ENCODE measurements around the gene HS3ST3A1. TPM values are rescaled to one million over a fixed set of nuclear protein-coding genes. Genes with fewer than 3 reads are reported as not detected.

Gene HS3ST3A1
- total RNA-seq, 2 donors from 2014 or later, result 0.16 to 0.27 TPM

DNA sequence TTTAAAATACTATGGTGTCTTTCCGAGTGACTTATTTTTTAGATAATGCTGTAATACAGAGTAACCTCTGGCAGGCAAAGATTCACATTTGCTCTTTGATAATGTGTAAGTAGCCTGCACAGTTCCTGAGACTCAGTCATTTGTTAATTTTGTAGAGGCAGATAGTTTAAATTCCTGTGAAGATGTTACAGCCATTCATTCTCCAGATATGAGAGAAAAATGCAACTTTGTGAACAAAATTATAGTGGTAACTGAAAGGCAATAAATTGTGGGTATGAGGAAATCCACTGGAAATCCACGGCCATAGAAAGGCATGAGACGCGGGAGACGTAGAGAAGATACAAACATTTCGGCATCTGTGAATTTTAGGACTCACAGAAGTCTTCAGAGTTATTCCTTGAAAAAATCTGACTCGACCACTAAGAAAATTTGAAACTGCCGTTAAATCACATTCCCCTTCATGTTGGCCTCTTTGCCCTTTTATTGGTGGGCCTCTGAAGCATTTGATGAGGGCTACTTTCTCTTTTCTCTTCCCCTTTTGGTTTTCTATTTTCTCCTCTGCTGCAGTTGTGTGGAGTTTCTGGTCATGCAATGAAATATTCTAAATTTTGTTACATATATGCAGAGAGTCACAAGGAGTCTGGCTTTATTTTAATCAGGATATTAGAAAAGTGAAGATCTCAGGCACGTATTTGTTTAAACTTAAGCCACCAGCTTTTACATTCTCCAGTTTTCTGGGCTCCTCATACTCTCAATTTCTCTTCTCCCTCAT is 18.8 kb downstream of the HS3ST3A1 start:
- DNase-seq (no peak), ATAC-seq (no peak)
- intact Hi-C loops (cut with DNase I), result loop anchor here (10.0 kb wide), 1 partner anchor 248 kb away; no protein-coding TSS in a partner anchor

DNA sequence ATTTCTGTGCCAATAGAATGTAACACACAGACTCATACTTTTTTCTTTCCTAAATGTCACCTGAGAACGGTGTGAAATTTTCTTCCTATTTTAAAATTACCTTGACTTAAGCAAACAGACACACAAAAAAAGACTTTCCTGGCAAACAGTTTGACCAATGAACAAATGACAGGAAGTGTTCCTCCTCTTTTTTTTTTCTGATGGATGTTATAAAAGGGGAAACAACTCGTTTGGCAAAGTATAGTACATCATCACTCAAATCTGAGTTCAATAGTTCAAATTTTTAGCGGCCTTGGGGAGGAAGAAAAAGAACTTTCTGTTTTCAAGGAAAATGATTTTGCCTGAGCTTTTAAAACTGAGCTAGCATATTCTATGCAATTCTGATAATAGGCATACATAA is 19.8 kb downstream of the HS3ST3A1 start:
- ATAC-seq (no peak), DNase-seq (no peak)
- intact Hi-C loops (cut with DNase I), result loop anchor here (10.0 kb wide), 1 partner anchor 247 kb away; no protein-coding TSS in a partner anchor

DNA sequence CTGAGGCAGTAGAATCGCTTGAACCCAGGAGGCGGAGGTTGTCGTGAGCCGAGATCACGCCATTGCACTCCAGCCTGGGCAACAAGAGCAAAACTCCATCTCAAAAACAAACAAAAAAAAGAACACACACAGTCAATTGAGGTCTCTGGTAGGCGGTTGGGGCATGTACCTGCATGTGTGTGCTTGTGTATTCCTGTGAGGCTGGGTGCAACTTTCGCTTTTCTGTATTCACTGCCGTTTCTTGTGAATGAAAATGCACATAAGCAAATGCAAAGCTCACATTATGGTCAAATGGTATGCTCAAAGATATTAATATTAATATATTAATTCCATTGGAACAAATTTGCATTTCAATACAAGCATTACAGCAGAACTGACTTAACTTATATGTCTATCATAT is 20.9 kb downstream of the HS3ST3A1 start:
- intact Hi-C loops (cut with DNase I), result loop anchor here (10.0 kb wide), 1 partner anchor 246 kb away; no protein-coding TSS in a partner anchor
- DNase-seq, result no peak
- no peak for ATAC-seq

DNA sequence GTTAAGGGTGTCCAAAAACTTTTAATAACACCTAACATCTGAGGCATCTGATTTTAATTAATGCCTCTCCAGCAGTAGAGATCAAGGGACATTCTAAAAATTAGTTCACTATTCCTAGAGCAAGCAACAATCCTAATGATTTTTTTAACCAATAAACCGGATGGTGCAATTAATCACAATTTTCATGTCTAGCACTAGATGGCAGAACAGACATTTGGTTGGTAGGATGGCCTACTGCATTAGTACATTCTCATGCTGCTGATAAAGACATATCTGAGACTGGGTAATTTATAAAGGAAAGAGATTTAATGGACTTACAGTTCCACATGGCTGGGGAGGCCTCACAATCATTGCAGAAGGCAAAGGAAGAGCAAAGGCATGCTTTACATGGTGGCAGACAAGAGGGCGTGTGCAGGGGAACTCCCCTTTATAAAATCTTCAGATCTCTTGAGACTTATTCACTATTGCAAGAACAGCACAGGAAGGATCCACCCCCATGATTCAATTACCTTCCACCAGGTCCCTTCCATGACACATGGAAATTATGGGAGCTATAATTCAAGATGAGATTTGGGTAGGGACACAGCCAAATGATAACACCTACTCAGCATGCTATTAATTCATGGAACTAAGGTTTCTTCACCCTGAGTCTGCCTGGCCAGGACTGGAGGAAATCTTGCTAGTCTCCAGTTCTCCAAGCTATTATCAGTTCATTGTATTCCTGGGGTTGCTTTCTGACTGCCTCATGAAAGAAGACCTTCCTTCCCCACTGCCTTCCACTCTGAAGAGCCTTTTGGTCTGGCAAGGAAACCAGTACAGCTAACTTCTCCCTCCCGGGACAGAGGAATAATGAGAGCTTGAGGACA is 24.8 kb downstream of the HS3ST3A1 start:
- no peak for ATAC-seq
- intact Hi-C loops (cut with DNase I), result loop anchor here in 1 of 2 donors (10.0 kb wide), 1 partner anchor 222 kb away; no protein-coding TSS in a partner anchor
- no peak for DNase-seq

DNA sequence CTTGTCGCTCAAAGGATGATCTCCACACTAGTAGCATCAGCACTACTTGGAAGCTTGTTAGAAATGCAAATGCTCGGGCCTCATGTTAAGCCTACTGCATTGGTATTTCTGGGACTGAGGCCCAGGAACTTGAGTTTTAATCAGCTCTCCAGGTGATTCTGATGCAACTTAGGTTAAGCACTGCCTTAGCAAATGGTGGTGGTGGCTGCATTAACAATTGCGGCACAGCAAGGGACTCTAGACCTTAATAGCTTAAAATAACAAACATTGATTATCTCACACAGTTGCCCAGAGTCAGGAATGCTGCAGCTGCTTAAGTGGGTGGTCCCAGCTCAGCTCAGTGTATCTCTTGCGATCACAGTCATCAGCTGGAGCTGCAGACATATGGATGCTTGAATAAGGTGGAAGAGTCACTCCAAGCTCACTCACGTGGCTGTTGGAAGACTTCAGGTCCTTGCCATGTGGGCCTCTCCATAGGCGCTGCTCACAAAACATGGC is 25.8 kb downstream of the HS3ST3A1 start:
- intact Hi-C loops (cut with DNase I), result loop anchor here in 1 of 2 donors (10.0 kb wide), 1 partner anchor 221 kb away; no protein-coding TSS in a partner anchor
- DNase-seq (no peak), ATAC-seq (no peak)

DNA sequence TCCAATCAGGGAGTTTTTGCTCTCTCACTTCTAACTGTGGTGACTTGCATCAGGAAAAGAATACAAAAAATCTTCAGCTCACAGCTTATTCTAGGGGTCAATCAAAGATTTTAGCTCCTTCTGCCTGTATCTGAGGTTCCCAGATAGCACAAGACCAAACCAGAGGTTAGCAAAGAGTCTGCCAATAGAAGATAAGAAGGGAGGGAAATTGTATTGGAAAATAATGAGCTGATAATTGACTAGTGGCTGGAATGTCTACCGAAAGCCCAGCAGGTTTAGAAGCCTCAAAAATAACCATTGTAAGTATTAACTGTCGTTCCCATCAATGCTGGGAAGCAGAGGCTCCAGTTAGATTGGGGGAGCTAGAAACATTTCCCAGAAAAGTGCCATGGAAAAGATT is 26.3 kb downstream of the HS3ST3A1 start:
- ATAC-seq (no peak), DNase-seq (no peak)
- intact Hi-C loops (cut with DNase I), result loop anchor here in 1 of 2 donors (10.0 kb wide), 1 partner anchor 221 kb away; no protein-coding TSS in a partner anchor

DNA sequence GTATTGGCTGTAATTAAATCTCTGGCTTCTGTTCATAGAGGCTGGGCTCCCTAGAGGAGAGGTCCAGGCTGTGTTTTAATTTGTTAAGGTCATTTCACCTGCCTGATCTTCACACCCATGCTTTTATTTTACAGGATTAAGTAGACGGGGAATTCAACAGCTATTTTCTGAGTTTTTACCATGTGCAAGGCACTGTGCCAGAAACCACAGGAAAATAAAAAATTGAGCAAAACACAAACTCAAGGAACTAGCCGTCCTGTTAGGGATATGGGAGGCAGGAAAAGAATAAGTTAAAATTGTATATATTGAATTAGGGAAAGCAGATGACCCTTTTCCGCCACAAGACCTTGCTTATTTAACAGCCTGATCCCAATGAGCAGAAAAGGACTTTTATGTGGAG is 29.1 kb downstream of the HS3ST3A1 start:
- ATAC-seq (no peak), DNase-seq (no peak)
- intact Hi-C loops (cut with DNase I), result loop anchor here in 1 of 2 donors (10.0 kb wide), 1 partner anchor 218 kb away; no protein-coding TSS in a partner anchor

DNA sequence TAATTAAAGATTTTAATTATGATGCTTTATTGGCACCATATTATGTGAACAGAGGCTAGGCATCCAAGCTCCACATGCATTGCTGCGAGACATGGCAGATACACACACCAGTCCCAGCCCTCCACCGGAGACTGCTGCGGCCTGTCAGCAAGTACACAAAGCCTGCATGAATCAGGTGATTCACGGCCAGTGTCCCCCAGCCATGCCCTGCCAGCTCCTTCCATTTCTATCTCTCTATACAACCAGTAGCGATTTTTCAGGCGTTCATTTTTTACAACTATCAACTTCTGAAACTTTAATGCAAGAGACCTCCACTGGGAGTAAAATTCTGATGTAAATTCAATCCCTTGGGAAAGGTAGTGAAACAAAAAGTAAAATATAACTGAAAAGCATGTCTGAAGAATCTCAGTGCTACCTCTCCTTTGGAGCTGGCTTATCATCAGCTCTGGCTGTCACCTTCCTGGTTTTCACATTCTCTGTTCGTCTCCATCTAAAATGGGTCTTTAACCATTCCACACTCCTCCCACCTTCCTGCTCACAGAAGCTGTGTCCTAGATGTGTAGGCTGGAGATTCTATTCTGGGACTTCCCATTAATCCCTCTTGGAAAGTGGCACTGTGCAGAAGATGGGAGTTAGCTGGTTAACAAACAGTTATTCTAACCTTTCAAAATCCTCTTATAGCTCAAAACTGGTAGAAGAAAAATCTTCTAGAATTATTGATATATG is 32.2 kb downstream of the HS3ST3A1 start:
- DNase-seq (no peak), ATAC-seq (peak in 1 of 2 donors; percentile 22)
- intact Hi-C loops (cut with DNase I), result loop anchor here in 1 of 2 donors (10.0 kb wide), 1 partner anchor 215 kb away; no protein-coding TSS in a partner anchor

DNA sequence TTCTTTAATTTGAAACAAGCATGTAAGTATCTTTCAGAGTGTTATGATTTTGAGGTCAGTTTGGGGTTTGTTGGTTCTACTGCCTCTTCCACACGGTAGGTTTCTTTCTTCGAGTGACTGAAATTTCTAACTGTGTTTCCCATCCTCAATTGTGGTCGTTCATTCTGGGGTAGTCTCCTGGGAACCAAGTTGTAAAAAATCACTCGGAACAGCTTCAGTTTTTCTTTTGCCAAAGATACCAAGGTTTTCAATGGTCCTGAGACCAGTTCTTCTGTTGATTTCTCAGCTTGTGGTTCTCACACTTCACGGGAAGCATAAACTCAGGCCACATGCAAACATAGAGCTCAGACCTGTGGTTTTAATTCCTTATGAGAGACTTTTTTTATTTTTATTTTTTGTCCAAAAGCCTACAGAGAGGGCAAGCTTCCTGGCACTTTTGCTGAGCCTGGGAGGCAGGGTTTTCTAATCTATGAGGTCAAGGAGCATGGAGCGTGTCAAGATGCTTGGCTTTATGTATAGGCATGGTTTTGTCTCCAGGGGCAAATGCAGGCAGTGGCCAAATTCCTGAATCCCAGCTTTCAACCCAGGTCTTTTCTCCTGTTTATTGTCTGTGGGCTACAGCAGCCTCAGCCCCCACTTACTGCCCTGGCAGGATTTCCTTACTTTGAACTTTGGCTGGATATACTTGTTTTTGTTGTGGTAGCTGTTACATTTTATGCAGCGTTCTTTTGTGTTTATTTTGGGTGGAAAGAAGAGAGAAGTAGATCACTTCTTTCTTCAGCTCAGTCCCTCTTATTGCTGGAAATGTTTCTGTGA is 32.9 kb downstream of the HS3ST3A1 start:
- DNase-seq (no peak), ATAC-seq (no peak)
- intact Hi-C loops (cut with DNase I), result no loop called here

DNA sequence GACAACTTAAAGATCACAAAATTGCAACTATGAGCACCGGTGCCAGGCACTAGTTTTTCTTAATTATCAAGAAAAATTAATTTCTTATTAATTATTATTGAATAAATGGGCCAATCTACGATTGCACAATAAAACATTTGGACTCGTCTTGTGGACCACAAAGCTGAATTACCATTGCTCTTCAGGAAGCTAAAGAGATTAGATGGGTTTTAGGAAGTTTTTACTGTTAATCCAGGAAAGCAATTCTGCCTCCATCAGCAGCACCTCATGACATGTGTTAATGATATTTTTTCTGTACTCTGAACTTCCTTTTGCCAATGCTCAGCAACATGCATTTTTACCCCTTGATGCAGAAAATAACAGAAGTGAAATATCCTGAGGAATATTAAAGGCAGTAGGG is 37.9 kb downstream of the HS3ST3A1 start:
- intact Hi-C loops (cut with DNase I), result no loop called here
- DNase-seq (no peak), ATAC-seq (no peak)

DNA sequence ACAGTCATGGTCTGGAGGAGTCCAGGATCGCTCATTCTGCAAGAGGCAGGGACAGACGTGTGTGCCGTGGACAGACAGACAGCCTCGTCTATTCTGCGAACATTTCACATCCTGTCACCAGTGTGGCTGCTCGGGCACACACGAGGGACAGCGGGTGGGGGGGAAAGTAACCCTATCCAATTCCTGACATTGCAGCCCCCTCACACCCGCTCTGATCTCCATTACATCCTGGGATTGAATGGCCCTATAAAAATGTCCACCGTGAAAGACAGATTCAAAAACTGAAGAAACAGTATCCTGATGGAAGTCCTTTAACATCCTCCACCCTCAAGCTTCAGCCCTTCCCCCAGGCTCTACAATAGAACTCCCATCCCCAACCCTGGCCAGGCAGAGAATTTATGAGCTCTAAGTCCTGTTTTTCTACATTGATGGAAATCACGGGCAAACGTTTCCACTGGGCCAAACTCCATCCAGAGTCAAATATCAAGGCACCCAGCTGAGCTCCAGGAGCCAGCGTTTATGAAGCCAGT is 39.4 kb downstream of the HS3ST3A1 start:
- ATAC-seq (peak in 1 of 2 donors; percentile 59), DNase-seq (peak; percentile 37)
- intact Hi-C loops (cut with DNase I), result no loop called here

DNA sequence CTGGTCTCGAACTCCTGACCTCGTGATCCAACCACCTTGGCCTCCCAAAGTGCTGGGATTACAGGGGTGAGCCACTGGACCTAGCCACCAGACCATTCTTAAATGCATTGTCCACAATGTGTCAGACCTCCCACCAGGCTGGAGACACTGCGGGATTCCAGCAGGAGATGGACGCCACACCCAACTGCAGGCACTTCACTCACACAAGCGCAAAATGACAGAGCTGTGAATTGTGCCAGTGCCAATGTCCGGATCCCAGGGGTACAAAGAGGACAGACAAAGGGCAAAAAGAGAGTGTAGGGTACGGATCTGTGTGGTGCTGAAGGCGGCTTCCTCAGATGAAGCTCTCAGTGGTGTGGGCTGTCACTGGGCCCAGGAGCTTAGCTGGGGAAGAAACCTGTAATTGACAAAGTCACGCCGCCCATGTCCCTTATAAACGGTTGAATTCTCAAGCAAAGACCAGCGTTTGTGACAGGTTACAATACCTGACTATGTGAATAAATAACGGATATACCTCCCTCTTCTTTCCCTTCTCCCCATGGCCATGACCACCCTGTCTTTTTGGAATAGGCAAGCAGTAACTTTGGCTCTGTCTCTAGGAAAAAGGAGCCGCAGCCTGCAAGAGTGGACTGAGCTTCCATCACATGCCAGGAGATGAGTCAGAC is 40.0 kb downstream of the HS3ST3A1 start:
- DNase-seq (no peak), ATAC-seq (peak in 1 of 2 donors; percentile 99)
- intact Hi-C loops (cut with DNase I), result no loop called here

DNA sequence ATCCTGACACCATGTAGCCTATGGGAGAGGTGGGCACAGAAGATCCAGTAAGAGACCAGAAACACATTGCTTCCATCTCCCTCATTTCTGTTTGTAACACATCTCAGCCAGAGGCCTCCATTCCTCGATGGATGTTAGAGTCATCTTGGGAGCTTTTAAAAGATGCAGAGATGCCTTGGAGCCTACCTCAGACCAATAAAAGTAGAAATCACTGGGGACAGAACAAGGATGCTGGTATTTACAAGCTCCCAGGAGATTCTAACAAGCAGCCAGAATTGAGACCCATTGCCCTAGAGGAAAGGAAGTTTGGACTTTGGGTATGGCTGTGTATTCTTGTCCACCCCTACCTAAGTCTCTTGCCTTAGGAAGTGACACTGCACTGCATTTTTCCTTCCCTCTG is 40.8 kb downstream of the HS3ST3A1 start:
- intact Hi-C loops (cut with DNase I), result no loop called here
- ATAC-seq, result no peak
- DNase-seq, result no peak

DNA sequence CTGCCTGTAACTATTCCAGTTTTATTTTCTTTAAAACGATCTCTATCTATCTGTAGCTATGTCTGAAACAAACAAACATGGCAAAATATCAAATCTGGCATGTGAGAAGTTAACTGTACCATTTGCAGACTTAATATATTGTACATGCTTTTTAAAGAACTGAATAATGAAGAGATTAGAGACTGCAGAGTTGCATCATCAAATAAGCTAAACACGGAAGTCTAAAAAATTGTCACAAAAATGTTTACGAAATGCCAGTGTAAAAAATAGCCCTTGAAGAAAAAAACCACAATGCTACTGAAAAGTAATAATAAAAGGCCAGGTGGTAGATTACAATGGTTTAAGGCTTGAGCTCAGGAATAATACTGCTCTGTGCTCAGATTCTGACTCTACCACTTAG is 43.1 kb downstream of the HS3ST3A1 start:
- DNase-seq (no peak), ATAC-seq (no peak)
- intact Hi-C loops (cut with DNase I), result no loop called here

DNA sequence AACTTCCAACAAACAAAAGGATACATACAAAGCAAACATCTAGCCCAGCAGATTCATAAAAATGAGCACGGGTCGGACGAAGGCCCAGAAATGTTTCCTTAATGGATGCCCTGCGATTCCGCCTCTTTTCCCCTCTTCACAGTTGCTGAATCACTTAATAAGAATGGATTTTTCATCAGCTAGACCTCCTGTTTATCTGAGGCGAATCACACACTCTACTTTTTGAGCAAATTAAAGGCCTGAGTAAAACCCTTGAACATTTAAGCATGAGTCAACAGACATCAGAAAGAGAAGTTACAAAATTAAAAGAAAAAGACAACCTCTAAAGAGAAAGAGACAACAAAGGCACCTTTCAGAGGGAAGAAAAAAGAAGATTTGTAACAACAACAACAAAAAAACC is 44.7 kb downstream of the HS3ST3A1 start:
- ATAC-seq (no peak), DNase-seq (no peak)
- intact Hi-C loops (cut with DNase I), result no loop called here

DNA sequence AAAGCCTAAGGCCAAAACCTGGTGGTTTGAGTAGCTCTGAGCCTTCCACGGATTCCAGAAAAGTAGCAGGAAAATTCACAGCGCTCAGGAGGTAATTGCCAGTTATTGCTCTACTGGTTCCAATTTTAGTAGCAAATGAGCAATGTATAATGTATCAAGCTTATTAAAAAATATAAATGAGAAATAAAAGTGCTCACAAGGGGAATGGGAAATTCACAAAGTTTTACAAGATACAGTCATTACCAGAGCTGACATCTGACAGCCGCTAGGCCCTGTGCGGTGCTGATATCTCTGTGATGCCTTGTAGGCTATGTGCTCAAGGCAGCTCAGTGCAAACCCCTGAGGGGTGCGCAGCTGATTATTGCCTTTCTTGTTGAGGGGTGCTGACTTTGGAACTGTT is 47.5 kb downstream of the HS3ST3A1 start:
- ATAC-seq (no peak), DNase-seq (no peak)
- intact Hi-C loops (cut with DNase I), result no loop called here

DNA sequence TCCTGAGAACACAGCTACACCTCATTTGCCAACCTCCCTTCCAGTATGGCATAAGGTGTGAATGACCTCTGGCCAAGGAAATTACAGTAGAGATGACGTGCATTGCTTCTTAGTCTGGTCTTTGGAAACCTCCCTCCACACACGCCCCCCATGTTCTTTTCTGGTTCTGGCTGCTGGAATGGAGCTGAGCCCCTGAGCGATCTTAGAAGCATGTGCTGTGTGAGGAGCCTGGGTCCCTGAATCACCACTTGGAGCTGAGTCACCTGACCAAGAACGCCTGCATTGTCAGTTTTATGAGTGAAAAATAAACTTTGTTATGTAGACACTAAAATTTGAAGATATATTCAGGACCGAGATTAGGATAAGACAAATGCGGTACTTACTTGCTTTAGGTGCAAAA is 51.4 kb downstream of the HS3ST3A1 start:
- intact Hi-C loops (cut with DNase I), result no loop called here
- ATAC-seq, result no peak

More for the DNA sequence above, 51.4 kb downstream of the HS3ST3A1 start:
- DNase-seq, result no peak
